GM21723 (cell line): Measurements from ENCODE around the gene TES.
"Not testable (repeated sequence)": the region's sequence is repeated elsewhere in the genome, so short reads cannot be mapped to it uniquely, and the experiment has no call there.

Experiments
- ATAC-seq: cut with Tn5 transposase; IDR thresholded peaks from one replicate; pipeline ENCODE4 v1.9.1; 2021; ENCODE audit warnings: mild to moderate bottlenecking, moderate library complexity; ENCODE audit not compliant: unreplicated experiment

Gene TES

GRCh38 chr7:116280803-116281202 lies 70.5 kb downstream of the TES start:
- no peak for ATAC-seq

GRCh38 chr7:116283595-116284204 lies 73.4 kb downstream of the TES start:
- no peak for ATAC-seq

GRCh38 chr7:116284390-116284789 lies 74.1 kb downstream of the TES start:
- ATAC-seq = no peak

- ATAC-seq = no peak
Observed at GRCh38 chr7:116285252-116285651, 74.9 kb downstream of the TES start.

- ATAC-seq = no peak
Observed at GRCh38 chr7:116290740-116291139, 80.4 kb downstream of the TES start.

- ATAC-seq = no peak
Observed at GRCh38 chr7:116291937-116292336, 81.6 kb downstream of the TES start.

GRCh38 chr7:116292381-116292780 lies 82.0 kb downstream of the TES start:
- ATAC-seq = no peak

GRCh38 chr7:116293139-116293538 lies 82.8 kb downstream of the TES start:
- ATAC-seq = no peak

GRCh38 chr7:116293633-116294032 lies 83.3 kb downstream of the TES start:
- no peak for ATAC-seq

- ATAC-seq = not testable (repeated sequence)
Observed at GRCh38 chr7:116295903-116296302, 85.6 kb downstream of the TES start.

- ATAC-seq = no peak
Observed at GRCh38 chr7:116298055-116298454, 87.7 kb downstream of the TES start.

- ATAC-seq = no peak
Observed at GRCh38 chr7:116298576-116298975, 88.2 kb downstream of the TES start.

- no peak for ATAC-seq
Observed at GRCh38 chr7:116305485-116306408, 95.4 kb downstream of the TES start.

- no peak for ATAC-seq
Observed at GRCh38 chr7:116306409-116307048, 96.2 kb downstream of the TES start.

GRCh38 chr7:116307253-116307652 lies 96.9 kb downstream of the TES start:
- no peak for ATAC-seq
